Osteoblast (primary cell): ENCODE measurements around the gene DHX36. TPM values are rescaled to one million over a fixed set of nuclear protein-coding genes. Genes with fewer than 3 reads are reported as not detected.

ENCODE experiments used
- DNase-seq: peaks from one replicate; pipeline ENCODE4 v3.0.0; 2011; ENCODE audit warnings: low spot score, mixed read lengths; ENCODE audit not compliant: insufficient read length; ENCODE audit errors: missing footprints
- H2AFZ ChIP-seq: 2 replicates; pipeline ENCODE4 v1.6.0; 2011; ENCODE audit warnings: mild to moderate bottlenecking, low read length
- H3K27ac ChIP-seq: 2 replicates; pipeline ENCODE4 v1.5.1; 2011; ENCODE audit warnings: mild to moderate bottlenecking, low read depth, low read length, moderate library complexity
- H3K27me3 ChIP-seq: 2 replicates; pipeline ENCODE4 v1.6.0; 2012; ENCODE audit warnings: mild to moderate bottlenecking, control low read depth, inconsistent platforms, low read length, moderate library complexity; ENCODE audit not compliant: insufficient read depth
- H3K36me3 ChIP-seq: 2 replicates; pipeline ENCODE4 v1.5.1; 2011; ENCODE audit warnings: mild to moderate bottlenecking, low read length, control low read depth, moderate library complexity; ENCODE audit not compliant: insufficient read depth
- H3K4me1 ChIP-seq: 2 replicates; pipeline ENCODE4 v1.5.1; 2011; ENCODE audit warnings: mild to moderate bottlenecking, low read length, control low read depth, moderate library complexity; ENCODE audit not compliant: insufficient read depth
- H3K4me2 ChIP-seq: 2 replicates; pipeline ENCODE4 v1.6.0; 2011; ENCODE audit warnings: mild to moderate bottlenecking, low read length; ENCODE audit not compliant: insufficient read depth
- H3K4me3 ChIP-seq: fragments of 200-600 bp; sonication (generic); 3 replicates; pipeline ENCODE4 v1.5.1; 2012; ENCODE audit warnings: mild to moderate bottlenecking, low read length, inconsistent platforms; ENCODE audit not compliant: insufficient read depth
- H3K79me2 ChIP-seq: 2 replicates; pipeline ENCODE4 v1.6.0; 2012; ENCODE audit warnings: mild to moderate bottlenecking, low read length, control low read depth, inconsistent platforms; ENCODE audit not compliant: insufficient read depth
- H3K9me3 ChIP-seq: 2 replicates; pipeline ENCODE4 v1.5.1; 2011; ENCODE audit warnings: low read depth, low read length, control low read depth
- H4K20me1 ChIP-seq: 2 replicates; pipeline ENCODE4 v1.6.0; 2012; ENCODE audit warnings: mild to moderate bottlenecking, low read length, control low read depth; ENCODE audit not compliant: insufficient read depth
- total RNA-seq: library from RNA; depleted of rRNA; stranded (reverse); fragments of >200 nt; gene quantifications from 2 replicates; pipeline ENCODE4 v1.2.3, GENCODE V29; 2012
- TF ChIP-seq, protein P1 (sequence below): IDR thresholded peaks from 2 replicates; pipeline ENCODE4 v1.5.1; 2011; ENCODE audit warnings: mild to moderate bottlenecking, low read depth, low read length, moderate library complexity; ENCODE audit errors: extremely low read depth

Gene DHX36, protein sequence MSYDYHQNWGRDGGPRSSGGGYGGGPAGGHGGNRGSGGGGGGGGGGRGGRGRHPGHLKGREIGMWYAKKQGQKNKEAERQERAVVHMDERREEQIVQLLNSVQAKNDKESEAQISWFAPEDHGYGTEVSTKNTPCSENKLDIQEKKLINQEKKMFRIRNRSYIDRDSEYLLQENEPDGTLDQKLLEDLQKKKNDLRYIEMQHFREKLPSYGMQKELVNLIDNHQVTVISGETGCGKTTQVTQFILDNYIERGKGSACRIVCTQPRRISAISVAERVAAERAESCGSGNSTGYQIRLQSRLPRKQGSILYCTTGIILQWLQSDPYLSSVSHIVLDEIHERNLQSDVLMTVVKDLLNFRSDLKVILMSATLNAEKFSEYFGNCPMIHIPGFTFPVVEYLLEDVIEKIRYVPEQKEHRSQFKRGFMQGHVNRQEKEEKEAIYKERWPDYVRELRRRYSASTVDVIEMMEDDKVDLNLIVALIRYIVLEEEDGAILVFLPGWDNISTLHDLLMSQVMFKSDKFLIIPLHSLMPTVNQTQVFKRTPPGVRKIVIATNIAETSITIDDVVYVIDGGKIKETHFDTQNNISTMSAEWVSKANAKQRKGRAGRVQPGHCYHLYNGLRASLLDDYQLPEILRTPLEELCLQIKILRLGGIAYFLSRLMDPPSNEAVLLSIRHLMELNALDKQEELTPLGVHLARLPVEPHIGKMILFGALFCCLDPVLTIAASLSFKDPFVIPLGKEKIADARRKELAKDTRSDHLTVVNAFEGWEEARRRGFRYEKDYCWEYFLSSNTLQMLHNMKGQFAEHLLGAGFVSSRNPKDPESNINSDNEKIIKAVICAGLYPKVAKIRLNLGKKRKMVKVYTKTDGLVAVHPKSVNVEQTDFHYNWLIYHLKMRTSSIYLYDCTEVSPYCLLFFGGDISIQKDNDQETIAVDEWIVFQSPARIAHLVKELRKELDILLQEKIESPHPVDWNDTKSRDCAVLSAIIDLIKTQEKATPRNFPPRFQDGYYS
- 39.2 and 40.2 TPM in 2 replicates for total RNA-seq

DNA sequence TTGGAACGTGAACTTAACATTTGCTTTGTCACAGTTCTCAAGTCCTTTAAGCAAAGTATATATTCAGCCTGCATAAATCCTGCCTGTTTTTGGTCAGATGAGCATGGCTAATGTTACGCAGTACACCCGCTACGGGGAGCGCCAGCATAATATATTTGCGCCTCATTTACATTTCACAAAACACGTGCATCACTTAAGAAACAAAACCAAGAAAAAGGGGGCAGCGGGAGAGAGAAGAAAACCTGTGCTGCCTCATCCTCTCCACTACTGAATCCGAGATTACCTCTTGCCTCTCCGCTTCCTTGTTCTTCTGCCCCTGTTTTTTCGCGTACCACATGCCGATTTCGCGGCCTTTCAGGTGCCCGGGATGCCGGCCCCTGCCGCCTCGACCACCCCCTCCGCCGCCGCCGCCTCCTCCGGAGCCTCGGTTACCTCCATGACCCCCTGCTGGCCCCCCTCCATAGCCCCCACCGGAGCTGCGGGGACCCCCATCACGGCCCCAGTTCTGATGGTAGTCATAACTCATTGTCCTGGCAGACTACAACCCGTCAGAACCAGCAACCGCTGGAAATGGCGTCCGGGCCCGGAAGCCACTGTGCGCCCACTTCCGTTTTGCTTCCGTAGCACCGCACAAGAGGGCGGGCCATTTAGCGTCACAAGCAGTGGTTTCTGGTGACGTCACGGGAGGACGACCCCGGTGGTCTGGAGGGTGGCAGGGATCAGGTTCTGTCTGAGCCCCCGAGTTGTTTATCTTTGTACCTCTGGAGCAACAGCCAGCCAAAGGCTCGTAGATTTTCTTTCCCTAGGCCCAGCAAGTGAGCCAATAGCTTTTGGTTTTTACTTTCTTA, at the start of gene DHX36:
DHX36 (minus strand) TSS at position 597 of the 848 bp plus-strand sequence; CDS start at position 526, 71 bp downstream.
- TF ChIP-seq, protein P1, sequence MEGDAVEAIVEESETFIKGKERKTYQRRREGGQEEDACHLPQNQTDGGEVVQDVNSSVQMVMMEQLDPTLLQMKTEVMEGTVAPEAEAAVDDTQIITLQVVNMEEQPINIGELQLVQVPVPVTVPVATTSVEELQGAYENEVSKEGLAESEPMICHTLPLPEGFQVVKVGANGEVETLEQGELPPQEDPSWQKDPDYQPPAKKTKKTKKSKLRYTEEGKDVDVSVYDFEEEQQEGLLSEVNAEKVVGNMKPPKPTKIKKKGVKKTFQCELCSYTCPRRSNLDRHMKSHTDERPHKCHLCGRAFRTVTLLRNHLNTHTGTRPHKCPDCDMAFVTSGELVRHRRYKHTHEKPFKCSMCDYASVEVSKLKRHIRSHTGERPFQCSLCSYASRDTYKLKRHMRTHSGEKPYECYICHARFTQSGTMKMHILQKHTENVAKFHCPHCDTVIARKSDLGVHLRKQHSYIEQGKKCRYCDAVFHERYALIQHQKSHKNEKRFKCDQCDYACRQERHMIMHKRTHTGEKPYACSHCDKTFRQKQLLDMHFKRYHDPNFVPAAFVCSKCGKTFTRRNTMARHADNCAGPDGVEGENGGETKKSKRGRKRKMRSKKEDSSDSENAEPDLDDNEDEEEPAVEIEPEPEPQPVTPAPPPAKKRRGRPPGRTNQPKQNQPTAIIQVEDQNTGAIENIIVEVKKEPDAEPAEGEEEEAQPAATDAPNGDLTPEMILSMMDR = no peak
- no peaks in the 10 kb centered on the region for H3K9me3 ChIP-seq
- peaks cover 6% of the 10 kb centered on the region for H3K4me1 ChIP-seq
- H3K27ac ChIP-seq = peak within 1 kb of the TSS; percentile 95
- H4K20me1 ChIP-seq = peaks cover 18% of the 10 kb centered on the region
- H3K27me3 ChIP-seq = no peaks in the 10 kb centered on the region
- H3K4me2 ChIP-seq = peak within 1 kb of the TSS; percentile 94
- DNase-seq = peak; percentile 93
- H3K4me3 ChIP-seq = peak within 1 kb of the TSS; percentile 85
- H3K36me3 ChIP-seq = no peaks in the 10 kb centered on the region
- peaks cover 53% of the 10 kb centered on the region for H3K79me2 ChIP-seq
- peak within 1 kb of the TSS; percentile 89 for H2AFZ ChIP-seq

DNA sequence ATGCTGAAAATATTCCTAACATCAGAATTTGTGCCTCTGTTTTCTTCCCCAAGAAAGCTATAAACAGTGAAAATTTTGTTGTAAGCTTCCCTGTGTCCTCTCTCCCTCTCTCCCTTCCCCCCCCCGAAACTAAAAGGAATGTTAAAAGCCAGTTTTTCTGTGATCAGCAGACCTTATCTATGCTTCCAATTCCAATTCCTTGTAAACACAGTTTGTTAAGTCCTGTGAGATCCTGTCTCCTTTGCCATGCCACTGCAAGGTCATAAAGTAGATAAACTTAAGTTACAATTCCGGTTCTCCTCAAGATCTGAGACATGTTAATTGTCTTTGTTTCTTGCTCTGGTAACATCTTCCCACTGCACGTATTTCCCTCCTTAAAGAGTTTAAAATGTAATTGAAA, 42.9 kb upstream of the DHX36 start:
- no peak overlapping the region for H2AFZ ChIP-seq
- H4K20me1 ChIP-seq = no peaks in the 10 kb centered on the region
- H3K4me1 ChIP-seq = no peaks in the 10 kb centered on the region
- TF ChIP-seq, protein P1 = no peak
- H3K4me3 ChIP-seq = no peak overlapping the region
- H3K9me3 ChIP-seq = no peaks in the 10 kb centered on the region
- no peak overlapping the region for H3K4me2 ChIP-seq
- H3K79me2 ChIP-seq = no peaks in the 10 kb centered on the region
- no peaks in the 10 kb centered on the region for H3K36me3 ChIP-seq
- H3K27me3 ChIP-seq = no peaks in the 10 kb centered on the region
- no peak overlapping the region for H3K27ac ChIP-seq
- no peak for DNase-seq

DNA sequence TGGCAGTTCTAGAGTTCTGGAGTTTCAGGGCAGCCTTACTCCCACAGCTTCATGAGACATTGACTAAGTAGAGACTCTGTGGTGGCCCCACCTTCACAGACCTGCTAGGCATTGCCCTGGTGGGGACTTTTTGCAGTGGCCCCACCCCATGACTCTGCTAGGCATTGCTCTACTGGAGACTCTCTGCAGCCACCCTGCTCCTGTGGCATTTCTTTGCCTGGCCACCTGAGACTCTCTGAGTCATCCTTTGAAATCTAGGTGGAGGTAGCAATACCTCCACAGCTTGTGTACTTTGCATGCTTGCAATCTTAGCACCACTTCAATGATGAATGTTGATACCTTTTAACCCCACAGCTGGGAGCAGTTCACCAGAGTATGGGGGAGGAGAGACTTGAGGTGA, 40.6 kb upstream of the DHX36 start:
- Histone ChIP-seq H4K20me1 (no peaks in the 10 kb centered on the region), H3K4me3 (no peak overlapping the region), H2AFZ (no peak overlapping the region), H3K27me3 (no peaks in the 10 kb centered on the region), H3K36me3 (no peaks in the 10 kb centered on the region), H3K9me3 (no peaks in the 10 kb centered on the region), H3K4me2 (no peak overlapping the region), H3K4me1 (no peaks in the 10 kb centered on the region), H3K79me2 (no peaks in the 10 kb centered on the region), H3K27ac (no peak overlapping the region)
- TF ChIP-seq, protein P1 = no peak
- DNase-seq = no peak
